Activated CD8-positive, alpha-beta memory T cell treated with anti-CD3 and anti-CD28 coated beads for 4 hours (primary cell): ENCODE results near the gene TMEM119.
"Not testable (repeated sequence)": the region's sequence is repeated elsewhere in the genome, so short reads cannot be mapped to it uniquely, and the experiment has no call there.

Experiments used
- DNase-seq, 2 donors: peaks; one replicate each; pipeline ENCODE4 v3.0.0-alpha.2; 2020; ENCODE audit warnings: low read depth in 2 of 2

Gene TMEM119

DNA sequence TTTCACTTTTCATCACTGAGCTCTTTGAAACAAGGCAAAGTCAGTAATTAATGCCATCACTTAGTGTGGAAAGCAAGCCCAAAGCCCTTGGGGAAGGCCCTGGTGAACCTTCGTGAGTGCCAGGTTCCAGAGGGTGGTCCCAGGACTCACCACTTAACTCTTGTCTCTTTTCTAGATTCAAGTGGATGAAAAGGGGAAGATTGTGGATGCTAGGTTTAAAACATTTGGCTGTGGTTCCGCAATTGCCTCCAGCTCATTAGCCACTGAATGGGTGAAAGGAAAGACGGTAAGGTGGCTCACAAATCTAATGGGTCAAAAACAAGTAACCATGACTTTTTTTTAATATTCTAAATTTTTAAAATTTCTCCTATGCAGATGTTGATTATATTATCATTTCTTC, 32.7 kb downstream of the TMEM119 start:
- no peak for DNase-seq

DNA sequence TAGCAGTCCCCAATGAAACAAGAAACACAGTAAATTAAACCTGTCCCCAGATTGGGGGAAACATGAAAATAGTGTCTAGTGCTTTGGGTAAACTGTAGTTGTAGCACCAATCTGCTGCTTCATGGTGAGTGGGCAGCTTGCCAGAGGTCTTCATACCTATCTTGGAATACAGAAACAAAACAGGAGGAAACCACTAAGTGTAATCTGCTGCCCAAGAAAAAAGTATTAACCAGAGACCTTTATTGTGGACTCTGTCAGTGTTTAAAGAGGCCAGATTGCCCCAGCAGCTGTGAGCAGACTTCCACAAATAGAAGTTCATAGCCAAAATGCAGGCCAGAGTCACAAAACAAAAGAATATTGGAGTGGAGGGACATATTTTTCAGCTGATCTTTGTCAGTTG, 33.2 kb downstream of the TMEM119 start:
- DNase-seq, result no peak

DNA sequence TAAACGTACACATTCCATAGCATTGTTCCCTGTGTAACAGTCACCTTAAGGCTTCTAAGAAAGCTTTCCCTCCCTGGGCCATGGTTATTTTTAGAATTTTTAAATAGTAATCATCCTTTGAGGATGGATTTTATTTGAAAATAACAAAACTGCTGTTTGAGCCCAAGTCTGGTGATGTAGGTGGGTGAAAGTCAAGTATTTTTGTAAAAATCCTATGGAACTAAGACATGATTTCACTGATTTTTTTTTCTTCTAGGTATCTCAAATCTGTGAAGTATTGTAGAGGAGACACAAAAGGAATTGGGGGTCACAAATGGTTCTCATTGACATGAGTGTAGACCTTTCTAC, 34.1 kb downstream of the TMEM119 start:
- no peak for DNase-seq

DNA sequence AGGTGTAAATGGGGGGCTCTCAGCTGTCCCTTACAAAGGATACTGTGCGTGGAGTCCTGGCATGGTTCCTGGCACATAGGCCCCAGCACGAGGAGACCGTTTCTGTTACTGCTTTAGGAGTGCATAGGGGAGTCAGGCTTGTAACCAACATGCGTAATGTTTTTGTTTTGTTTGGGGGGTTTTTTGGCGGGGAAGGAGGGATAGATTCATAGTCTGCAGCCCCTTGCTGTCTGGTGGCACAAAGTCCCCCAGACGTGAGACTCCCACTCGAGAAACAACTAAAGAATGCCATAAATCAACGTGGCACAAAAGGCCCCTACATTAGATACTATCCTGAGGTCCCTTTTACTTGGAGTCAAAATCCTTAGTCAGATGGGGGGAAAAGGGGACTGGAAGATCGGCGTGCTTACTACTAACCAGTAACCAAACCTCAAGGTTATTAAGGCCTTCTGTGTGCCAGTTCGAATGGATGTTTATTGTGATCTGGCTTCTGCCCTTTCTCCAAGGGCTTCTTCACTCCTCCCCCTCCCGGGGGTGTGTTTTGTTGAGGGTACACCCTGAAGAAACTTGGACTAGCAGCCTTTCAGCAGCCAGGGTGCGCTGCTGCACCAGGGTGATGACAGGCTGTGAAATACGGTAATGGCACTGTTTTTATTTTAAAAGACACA, 34.6 kb downstream of the TMEM119 start:
- peak; percentile 76 to 80 for DNase-seq

DNA sequence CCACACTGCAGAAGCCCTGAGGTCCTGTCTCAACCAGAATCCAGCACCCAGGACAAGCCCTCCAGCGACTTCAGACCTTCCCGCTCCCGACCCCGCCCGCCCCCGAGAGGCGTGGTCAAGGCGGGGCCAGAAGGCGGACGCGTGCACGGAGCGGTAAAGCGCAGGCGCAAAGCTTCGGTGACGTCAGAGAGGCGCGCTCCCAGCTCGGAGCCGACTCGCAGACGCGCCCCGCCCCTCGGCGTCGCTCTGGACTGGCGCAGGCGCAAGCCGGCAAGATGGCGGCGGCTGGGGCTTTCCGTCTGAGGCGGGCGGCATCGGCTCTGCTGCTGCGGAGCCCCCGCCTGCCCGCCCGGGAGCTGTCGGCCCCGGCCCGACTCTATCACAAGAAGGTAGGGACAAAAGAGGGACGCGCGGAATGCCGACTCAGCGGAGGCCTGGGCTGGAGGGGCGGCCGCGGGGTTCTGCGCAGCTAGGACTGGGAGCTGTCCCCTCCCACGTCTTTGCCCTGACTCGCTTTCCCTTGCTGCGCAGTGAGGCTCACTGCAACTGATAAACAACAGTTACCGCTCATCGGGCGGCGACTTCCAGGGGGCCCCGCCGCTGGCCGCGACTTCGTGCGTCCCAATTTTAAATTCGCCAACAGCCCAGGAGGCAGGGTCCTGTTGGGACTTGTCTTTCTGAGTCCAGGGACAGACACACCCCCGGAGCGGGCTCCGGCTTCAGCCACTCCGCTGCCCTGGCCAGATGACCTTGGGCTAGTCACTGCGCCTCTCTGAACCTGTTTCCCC, 35.3 kb downstream of the TMEM119 start, which contains the start of gene ISCU:
Gene ISCU (plus strand): TSS at position 249 of the 788 bp plus-strand sequence. CDS start 27 bp downstream, at position 276.
- peak; percentile 97 for DNase-seq

DNA sequence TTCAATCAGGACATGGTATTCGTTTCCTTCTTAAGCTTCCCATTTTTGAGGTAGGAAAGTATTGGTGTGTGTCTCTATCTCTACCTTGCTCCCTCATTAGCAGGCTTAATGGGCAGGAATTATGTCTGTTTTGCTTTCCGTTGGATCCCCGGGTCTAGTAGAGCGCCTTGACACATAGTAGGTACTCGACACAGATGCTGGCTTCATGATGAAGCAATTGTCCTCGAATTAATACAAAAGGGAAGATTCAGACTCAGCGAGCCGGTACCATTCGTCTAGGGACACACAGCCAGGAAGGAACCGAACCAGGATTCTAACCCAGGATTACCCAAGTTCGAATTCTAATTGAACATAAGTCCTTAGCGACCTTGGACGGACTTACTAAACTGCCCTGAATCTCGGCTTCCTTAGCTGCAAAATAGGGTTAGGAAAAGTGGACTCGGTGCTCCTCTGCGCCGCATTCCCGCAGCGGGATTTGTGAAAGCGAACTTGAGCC, 36.0 kb downstream of the TMEM119 start:
- DNase-seq, result no peak

DNA sequence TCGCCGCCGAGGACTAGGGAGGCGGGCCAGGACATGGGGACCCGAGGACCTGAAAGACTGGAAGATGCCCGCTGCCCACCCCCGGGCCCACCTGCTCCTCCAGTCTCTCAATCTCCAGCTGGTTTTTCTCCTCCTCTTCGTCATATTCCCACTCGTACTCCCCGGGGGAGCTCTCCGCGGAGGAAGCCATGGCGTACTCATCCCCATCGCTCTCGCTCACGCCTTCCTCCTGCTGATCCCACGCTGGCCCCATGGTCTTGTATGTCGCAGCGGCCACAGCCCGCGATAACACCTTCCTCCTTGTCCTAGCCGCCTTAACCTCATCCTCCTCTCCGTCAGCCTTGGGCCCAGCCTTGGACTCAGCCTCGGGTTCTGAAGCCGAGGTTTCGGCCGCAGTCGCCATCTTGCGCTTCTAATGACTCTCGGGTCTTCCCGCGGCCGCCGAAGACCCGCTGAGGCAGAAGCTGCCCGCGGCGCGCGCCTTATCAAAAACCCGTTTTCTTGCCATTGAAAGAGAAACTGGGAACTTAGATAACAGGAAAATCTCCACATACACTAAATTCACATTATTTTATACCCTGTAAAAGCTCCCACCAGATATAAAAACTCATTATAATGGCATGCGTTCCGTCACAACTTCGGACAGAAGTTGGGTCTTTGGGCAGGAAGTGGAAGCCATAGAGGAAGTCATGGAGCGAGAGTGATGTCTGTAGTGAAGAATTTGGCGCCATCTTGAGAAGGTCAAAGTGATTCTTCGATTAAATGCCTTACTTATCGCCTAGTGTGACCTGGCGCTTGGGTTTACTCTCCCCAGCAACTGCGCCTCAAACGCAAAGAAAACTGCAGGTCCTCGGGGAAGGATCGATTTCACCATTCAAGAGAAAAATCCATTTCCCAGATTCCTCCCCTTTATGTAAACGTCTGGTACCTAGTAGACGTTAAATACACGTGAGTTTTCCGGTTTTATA, 36.8 kb downstream of the TMEM119 start, which contains the start of gene SART3:
Gene SART3 (minus strand): TSS at position 422 of the 968 bp plus-strand sequence. CDS start 19 bp downstream, at position 403.
- DNase-seq, result peak; percentile 57 to 63

DNA sequence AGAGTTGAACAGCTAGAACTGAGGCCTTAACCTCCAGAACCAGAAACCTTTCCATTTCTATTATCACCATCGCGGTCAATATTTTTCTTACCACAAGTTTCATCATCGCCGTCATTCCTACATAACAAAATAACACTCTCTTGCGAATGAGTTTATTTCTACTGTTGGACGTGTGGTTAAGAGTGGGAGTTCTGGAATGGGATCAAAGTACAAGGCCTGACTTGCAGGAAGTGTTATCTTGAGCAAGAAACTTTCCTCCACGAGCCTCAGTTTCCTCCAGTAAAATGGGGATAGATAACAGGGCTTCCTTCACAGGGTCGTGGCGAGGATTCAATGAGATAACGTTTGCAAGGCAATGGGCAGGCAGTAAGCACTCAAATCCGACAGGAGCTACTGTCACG, 37.6 kb downstream of the TMEM119 start:
- no peak for DNase-seq

DNA sequence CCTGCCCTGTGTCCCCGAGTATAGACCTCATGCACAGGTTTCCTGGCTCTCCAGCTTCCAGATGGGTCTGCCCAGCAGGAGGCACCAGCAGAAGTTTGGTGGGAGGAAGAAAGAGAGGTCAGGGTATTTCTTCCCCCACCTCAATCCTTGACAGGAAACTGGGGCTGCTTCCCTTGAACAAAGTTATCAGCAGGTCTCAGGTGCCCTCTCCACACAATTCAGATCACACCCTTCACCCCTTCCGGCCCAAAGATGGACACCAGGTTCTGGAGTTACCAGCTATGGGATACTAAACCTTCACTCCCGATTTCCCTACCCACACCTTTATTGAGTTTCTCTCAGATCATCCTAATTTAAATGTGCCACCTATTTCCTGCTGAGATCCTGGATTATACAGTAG, 38.1 kb downstream of the TMEM119 start:
- DNase-seq, result no peak

DNA sequence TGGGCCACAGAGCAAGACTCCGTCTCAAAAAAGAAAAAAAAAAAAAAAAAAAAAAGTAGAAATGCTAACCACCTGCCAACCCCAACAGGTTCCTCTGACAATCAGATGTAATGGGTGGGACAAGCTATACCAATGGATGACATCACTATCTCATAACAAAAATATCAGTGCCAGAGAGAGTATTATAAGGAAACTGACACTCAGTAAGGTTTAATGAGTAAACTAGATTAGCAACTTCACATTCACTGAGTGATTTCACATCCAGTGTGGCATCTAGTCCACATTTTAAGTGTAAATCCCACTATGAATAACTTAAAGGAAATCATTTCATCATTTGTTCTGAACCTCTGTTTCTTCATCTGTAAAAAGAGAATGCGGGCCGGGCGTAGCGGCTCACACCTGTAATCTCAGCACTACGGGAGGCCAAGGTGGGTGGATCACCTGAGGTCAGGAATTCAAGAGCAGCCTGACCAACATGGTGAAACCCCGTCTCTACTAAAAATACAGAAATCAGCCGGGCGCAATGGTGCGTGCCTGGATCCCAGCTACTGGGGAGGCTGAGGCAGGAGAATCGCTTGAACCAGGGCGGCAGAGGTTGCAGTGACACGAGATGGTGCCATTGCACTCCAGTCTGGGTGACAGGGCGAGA, 38.8 kb downstream of the TMEM119 start:
- no peak for DNase-seq

DNA sequence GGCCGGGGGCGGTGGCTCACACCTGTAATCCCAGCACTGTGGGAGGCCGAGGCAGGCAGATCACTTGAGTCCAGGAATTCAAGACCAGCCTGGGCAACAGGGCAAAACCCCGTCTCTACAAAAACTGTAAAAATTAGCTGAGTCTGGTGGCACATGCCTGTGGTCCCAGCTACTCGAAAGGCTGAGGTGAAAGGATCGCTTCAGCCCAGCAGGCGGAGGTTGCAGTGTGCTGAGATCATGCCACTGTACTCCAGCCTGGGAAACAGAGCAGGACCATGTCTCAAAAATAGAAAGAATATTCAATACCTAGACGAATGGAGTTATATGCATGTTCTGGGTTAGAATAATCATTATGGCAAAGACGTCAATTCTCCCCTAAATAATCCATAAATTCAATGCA, 42.5 kb downstream of the TMEM119 start:
- DNase-seq, result not testable (repeated sequence)

DNA sequence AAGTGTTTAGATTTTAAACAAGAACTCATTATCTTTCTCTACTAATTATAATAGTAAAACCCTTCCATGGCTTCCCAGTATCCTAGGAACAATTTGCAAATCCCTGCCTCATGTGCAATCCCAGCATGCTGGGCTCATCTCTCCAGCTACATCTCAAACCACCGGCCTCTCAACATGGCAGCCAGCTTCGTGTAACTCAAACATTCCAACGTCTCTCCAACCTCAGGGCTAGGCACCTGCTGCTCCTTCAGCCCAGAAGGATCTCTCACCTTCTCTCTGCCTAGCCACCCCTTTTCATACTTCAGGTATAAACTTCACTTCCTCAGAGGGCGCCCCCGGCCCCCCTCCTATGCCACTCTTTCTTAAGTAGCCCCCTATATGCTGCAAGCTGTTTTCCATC, 44.1 kb downstream of the TMEM119 start:
- DNase-seq, result no peak

DNA sequence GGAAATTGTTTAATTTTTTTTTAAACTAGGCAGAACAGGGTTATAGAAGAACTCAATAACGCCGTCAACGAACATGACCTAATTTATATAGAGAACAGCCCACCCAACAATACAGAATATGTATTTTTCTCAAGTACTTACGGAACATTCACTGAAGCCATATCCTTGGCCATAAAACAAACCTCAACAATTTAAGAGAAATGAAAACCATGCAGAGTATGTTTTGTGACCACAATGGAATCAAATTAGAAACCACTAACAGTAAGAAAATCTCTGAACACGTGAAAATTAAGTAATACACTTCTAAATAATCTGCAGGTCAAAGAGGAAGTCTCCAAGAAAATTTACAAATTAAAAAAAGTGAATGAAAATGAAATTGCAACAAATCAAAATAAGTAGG, 46.3 kb downstream of the TMEM119 start:
- no peak for DNase-seq

DNA sequence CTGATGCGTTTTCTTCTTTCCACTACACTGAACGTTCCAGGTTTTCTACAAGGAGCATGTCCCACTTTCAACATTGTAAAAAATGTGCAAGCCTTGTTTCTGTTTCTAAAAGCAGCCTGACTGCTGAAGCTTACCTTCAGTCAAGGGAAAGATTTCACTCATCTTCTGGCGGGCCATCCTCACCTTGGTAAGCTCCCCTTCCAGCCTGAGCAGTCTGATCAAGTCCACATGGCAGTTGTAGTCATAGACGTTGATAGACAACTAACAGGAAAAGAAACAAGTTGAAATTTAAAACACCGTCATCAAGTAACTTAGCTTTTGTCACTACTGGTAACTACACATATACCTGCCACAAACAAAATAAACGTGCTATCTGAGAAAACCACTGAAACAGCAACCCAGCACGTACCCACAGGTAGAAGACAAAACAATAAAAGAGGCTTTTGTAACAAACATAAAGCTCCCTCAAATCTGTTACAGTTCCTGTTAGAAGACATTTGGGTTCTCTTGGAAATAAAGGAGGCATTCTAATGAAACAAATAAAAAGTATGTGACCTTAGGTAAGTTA, 48.8 kb downstream of the TMEM119 start:
- no peak for DNase-seq

DNA sequence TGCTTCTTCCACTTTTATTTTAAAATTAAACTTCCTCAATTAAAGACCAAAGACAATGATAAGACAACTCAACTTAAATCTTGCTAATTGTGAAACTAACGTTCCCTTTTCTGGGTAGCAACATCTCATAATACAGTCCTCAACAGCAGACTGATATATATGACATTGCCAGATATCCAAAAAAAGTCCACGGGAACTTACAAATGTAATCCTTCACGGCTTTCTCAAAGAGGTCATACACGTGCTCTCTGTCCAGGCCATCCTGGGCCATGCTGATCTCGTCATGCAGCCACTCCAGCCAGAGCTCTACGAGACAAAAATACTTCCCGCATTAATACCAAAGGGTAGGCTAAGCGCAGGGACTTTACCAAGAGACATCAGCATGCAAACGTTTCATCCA, 50.2 kb downstream of the TMEM119 start:
- DNase-seq, result no peak

DNA sequence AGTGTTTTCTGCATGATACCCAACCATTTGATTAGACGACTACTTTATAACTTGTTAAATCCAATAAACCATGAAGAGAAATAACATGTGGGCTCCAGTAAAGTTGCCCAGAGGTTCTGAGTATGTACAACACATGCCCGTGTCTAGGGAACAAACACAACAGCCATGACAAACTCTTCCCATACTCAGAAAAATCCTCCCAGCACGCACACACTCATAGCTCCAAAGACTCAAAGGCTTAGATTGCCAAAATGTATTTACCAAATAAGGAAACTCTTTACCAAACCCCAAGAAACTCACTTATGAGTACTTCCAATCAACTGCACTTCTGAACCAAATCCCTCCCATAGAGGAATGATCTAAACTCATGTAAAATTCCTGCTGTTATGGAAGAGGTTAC, 54.2 kb downstream of the TMEM119 start:
- DNase-seq, result no peak

DNA sequence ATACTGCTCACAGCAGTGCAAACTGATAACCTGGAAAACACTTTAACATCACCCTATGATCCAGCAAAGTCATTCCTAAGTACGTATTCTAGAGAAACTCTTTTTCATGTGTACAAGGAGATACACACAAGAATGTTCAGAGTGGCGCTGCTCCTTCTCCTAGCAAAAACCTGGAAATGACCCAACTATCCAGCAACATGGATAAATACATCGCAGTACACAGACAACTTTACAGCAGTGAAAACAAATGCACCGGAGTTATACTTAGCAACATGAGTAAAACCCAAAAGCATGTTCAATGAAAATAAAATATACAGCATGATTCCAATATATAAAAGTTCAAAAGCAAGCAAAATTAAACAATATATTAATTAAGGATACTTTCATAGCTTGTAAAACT, 55.6 kb downstream of the TMEM119 start:
- DNase-seq, result no peak
